HG03442 (cell line): ENCODE data around the gene IGFL1.
"Not testable (repeated sequence)": the region's sequence is repeated elsewhere in the genome, so short reads cannot be mapped to it uniquely, and the experiment has no call there.

Source experiments
- ATAC-seq: cut with Tn5 transposase; IDR thresholded peaks from one replicate; pipeline ENCODE4 v1.9.1; 2021; ENCODE audit warnings: mild to moderate bottlenecking, moderate library complexity; ENCODE audit not compliant: unreplicated experiment

The IGFL1 gene

DNA sequence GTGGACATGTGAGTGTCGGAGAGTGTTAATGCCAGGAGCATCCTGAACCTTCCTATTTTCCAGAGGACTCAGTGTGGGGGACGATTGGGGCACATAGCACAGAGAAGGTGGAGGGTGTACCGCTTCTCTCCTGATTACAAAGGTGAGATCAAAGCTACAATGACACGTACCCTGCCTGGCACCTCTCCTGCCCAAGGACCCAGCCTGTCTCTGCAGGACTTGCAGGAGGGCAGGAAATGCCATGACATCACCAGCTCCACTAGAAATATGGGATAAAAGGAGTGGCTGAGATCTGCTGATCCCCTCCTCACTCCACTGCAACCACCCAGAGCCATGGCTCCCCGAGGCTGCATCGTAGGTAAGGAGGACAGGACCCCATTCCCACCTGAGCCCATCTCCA lies at the start of gene IGFL1:
Gene IGFL1, plus strand, starts transcription at position 301 of the 400 bp plus-strand sequence. Its CDS starts 33 bp downstream, at position 334.
- ATAC-seq = no peak

DNA sequence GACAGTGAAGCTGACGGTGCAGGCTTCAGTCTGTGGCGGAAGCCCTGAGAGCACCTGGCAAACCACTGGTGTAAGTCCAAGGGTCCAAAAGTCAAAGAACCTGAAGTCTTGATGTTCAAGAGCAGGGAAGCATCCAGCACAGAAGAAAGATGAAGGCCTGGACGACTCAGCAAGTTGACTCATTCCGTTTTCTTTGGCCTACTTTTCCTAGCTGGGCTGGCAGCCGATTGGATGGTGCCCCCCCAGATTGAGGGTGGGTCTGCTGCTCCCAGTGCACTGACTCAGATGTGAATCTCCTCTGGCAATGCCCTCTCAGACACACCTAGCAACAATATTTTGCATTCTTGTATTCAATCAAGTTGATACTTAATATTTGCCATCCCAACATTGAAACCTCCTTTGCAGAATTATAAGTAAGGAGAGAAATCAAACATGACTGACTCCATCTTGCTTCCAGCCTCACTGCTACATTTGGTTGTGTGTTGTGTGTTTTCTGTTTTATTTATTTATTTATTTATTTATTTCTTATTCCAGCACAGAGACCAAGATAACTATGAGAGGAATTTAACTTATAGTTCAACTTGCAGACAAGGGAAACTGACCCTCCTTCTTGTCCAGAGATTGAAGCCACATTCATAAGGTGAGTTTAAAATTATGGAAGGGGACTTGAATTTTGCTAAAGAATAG lies 48.7 kb upstream of the IGFL1 start:
- ATAC-seq = no peak

DNA sequence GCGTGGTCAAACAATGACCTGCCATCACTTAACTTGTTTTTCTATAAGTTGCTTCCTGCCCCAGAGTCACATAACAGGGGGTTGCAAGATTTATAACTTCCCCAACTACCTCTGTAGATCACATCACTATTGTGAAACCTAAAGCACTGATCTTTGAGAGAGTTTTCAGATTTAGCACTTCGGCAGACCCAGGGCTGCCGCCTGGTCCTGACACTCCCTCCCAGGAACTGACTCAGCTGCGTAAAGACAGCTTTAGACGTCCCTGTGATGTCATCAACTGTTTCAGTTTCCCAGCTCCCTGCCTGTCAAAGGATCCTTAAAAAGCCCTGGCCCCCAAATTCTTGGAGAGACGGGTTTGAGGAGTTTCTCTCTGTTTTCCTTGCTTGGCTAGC lies 48.2 kb upstream of the IGFL1 start:
- no peak for ATAC-seq

DNA sequence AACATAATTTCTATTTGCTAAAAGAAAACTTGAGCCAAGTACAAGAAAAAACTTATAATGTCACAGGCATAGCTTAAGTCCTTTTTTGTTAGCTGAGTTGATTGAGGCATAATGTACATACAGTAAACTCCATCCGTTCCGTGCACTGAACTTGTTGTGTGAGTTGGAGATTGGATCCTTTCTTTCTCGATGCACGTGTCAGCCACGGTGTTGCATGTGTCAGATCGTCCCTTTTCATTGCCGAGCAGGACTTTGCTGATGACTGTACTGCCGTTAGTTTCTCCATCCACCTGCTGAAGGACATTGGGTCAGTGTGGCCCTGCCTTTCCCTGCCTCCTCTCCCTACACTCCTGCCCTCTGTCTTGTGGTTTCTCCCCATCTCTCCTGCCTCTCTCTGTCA lies 47.1 kb upstream of the IGFL1 start:
- ATAC-seq = no peak

DNA sequence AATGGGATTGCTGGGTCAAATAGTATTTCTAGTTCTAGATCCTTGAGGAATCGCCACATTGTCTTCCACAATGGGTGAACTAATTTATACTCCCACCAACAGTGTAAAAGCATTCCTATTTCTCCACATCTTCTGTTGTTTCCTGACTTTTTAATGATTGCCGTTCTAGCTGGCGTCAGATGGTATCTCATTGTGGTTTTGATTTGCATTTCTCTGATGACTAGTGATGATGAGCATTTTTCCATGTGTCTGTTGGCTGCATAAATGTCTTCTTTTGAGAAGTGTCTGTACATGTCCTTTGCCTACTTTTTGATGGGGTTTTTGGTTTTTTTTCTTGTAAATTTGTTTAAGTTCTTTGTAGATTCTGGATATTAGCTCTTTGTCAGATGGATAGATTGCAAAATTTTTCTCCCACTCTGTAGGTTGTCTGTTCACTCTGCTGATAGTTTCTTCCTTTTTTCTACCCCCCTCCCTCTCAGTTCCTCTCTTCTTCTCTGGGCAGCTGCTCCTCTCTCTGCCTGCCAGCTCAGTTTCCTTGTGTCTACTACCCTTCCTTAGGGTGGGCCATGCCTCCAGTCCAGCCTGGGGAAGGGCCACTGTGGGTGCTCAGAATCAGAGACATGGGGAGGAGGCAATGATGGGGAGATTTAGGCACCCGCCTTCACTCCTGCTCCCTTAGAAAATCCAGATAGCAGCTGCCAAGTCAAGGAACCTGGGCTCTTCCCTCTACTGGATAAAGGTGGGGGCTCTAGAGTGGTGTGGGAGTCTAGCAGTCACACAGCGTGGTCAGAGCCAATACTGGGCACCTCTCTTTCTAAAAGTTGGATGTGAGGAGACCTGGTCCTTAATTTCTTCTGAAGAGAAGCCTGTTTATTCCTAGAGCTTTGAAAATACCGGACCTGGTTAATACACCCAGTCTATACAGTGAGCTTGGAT lies 44.5 kb upstream of the IGFL1 start:
- not testable (repeated sequence) for ATAC-seq

DNA sequence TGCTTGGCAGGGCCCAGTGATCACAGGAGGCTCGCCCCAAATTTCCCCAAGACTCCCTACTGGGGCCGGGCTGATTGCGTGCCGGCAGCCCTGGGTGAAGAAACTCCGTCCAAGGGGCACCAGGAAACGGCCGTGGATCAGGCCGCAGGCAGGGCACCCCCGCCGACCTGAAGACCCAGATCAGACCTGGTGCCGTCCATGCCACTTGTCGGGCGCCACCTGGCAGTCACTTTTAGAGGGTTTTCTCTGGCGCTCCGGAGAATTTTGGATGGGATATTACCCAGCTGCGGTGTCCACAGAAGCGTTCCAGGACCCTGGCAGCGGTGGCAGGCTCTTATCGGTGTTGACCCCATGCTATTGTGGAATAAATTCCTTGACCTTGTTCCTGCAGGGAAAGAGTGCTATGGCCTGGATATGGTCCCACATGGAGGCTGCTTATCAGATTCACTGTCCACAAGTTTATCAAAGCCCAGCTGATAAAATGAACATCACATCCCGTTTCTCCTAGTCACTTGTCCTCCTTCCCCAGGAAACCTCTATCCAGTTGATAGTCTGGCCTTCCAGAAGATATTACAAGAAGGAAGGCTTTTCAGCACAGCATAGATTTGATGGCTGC lies 43.3 kb upstream of the IGFL1 start:
- ATAC-seq = no peak

DNA sequence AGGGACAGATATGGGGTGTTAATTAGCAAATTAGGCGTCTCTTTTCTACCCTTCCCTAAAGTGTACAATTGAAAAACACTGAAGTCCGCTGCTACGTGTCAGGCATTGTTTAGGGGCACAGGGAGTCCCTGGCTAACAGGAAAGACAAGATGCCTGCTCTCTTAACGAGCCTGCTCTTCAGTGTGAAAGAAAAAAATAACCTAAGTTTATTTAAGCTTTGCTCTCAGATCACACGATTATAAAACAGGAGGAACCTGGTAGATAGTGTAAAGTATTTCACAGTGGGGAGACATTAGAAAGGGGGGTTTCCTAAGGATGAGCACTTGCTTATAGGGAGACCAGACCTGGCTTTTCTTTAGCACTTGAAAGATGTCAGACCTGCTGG lies 42.8 kb upstream of the IGFL1 start:
- no peak for ATAC-seq

DNA sequence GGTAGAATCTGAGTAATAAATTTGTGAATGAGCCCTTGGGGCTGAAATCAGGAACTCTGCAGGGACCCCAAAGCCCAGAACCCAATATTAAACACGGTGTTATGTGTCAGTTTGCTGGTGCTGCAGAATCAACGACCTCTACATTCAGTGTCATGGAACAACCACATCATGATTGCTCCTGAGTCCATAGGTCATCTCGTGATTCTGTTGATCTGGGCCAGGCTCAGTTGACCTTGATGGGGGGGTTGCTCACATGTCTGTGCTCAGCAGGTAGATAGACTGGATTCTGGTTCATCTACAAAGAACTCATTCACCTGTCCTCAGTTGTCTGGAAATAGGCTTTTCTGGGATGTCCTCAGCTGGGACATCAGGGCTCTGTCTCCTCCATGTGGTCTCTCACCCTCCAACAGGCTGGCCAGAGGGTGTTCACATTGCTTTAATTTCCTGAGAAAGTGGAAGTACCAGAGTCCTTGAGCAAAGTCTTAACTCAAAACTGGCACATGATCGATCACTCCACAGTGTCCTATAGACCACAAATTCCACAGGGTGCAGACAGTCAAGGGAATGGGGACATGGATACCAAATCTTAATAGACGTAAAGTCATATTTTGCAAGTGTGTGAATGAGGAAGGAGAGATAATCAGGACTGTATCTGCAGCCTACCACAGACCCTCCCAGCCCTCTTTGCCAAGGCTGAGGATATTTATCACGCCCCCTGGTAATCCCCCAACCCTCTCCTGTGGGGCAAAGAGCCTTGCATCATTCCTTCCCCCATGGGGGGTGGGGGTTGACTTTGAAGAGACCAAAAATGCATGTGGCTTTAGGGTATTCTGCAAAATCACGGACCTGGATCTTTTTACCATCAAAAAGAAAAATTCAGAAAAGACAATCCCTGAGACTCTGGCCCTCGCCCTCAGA lies 39.3 kb upstream of the IGFL1 start:
- no peak for ATAC-seq

DNA sequence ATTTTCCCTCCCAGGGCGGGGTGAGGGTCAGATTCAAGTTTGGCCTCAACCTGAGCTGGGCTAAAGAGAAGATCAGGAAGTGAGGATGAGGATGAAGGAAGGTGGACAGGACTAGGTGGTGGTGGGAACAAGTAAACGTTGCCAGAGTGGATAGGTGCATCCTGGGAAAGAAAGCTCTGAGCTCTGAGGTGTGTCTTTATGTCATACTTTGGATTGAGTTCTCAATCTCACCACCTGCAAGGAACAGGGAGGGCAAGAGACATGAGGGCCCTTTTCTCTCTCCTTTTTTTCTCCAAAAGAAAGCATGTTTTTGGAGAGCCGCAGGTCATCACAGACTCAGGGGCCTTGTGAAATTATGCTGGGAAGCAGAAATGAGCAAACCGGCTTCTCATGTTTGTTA lies 38.2 kb upstream of the IGFL1 start:
- ATAC-seq = no peak

DNA sequence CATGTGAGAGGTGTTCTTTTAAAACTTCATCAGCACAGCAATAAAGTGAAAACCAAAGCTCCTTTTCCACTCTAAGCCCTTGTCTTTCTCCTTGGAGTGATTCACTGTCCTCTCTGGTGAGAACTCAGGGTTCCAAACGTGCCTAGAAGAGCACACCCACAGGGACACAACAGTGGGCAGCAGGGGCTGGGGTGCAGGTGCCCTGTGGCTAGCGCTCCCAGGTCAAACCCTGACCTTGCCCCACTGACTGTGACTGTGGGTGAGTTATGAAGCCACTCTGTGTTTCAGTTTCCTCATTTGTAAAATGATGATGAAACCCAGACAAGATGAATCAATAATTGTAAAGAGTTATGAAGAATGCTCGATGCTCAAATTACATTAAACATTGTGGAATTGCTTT lies 37.6 kb upstream of the IGFL1 start:
- ATAC-seq = no peak

DNA sequence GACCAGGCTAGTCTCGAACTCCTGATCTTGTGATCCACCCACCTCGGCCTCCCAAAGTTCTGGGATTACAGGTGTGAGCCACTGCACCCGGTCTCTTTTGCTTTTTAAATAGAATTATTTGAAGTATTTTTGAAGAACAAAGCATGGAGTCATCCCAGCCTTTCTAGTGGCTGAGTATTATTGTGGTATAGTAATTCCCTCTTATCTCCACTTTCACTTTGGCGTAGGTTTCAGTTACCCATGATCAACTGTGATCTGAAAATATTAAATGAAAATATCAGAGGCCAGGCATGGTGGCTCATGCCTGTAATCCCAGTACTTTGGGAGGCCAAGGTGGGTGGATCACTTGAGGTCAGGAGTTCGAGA lies 36.9 kb upstream of the IGFL1 start:
- not testable (repeated sequence) for ATAC-seq

DNA sequence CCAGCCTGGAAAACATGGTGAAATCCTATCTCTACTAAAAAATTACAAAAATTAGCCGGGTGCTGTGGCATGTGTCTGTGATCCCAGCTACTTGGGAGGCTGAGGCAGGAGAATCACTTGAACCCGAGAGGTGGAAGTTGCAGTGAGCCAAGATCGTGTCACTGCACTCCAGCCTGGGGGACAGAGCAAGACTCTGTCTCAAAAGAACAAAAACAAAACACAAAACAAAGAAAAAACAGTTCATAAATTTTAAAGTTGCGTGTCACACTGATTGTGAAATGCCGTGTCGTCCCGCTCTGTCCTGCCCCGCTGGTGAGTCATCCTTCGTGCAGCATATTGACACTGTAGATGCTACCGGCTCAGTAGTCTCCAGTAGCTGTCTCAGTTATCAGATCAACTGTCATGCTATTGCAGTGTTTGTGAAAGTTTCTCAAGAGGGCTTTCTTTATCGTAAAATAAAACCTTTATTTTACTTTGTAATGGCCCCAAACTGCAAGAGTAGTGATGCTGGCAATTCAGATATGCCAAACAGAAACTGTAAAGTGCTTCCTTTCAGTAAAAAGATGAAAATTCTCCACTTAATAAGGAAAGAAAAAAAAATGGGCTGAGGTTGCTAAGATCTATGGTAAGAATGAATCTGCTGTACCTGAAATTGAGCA lies 36.4 kb upstream of the IGFL1 start:
- no peak for ATAC-seq

DNA sequence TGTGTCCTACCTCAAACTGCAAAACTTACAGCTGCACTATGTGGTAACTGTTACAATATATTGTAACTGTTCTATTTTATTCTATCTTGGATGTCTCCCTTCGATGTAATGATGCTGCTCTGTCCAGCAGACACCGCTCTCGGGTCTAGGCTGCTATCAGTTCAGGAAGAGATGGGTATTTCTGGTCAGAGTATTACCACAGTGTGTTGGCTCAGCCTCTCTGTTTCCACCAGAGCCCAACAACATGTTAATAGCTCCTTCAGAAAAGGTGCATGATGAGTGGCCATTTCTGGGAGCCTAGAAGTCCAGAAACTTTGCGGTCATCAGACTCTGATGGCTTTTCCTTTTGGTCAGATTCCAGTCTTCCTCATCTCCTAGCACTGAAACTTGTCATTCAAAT lies 35.9 kb upstream of the IGFL1 start:
- ATAC-seq = no peak

DNA sequence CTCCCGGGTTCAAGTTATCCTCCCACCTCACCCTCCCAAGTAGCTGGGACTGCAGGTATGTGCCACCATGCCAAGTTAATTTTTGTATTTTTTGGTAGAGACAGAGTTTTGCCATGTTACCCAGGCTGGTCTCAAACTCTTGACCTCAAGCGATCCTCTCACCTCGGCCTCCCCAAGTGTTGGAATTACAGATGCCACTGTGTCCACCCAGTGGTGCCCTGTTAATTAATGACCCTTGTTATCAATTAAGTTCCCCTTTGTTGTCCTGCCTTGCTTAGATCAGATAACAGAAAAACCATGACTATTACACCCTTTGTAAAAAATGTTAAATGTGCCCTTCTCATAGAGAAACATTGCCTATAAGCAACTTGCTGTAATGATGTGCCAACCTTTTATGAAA lies 34.4 kb upstream of the IGFL1 start:
- no peak for ATAC-seq

DNA sequence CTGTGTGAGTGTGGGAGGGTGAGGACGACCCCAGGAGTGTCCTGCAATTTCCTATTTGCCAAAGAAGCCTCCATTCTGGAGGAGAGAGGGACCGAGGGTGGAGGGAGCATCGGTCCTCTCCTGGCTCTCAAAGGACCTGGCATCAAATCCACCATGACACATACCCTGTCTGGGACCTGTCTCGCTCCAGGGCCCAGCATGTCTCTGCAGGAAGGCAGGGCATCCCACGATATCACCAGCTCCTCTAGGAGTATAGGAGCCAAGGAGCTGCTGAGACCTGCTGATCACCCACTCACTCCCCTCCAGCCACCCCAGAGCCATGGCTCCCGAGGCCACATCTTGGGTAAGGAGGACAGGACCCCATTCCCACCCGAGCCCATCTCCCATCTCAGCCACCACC lies 33.6 kb upstream of the IGFL1 start:
- ATAC-seq = not testable (repeated sequence)

DNA sequence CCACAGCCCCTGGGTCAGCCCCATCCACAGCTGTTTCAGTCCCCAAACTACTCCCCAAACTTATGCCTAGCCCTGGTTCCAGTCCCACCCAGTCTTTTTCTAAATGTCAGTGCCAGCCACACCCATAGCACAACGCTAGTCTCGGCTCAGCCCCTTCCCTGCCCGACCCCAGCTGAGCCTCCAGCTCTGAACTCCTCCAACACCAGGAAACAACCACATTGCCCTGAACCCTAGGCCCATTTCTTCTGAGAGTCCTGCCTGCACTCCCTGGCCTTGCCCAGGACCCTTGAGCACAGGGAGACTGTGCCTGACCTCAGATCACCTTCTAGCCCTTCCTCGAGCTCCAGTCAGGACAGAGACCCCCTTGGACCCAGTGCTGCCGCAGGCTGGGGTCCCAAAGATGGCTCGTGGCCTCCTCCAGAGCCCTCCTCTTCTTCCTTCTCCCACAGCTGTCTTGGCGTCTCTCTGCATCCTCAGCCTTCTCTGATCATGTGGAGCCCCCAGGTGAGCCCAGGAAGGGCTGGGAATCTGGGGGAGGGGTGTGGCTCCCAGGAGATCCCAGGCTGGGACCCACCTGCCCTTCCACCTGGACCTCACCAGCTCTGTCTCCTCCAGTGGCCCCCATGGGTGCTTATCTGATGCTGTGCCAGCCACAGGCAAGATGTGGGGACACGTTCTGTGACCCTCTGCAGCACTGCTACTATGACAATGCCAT lies 33.0 kb upstream of the IGFL1 start:
- ATAC-seq = no peak

DNA sequence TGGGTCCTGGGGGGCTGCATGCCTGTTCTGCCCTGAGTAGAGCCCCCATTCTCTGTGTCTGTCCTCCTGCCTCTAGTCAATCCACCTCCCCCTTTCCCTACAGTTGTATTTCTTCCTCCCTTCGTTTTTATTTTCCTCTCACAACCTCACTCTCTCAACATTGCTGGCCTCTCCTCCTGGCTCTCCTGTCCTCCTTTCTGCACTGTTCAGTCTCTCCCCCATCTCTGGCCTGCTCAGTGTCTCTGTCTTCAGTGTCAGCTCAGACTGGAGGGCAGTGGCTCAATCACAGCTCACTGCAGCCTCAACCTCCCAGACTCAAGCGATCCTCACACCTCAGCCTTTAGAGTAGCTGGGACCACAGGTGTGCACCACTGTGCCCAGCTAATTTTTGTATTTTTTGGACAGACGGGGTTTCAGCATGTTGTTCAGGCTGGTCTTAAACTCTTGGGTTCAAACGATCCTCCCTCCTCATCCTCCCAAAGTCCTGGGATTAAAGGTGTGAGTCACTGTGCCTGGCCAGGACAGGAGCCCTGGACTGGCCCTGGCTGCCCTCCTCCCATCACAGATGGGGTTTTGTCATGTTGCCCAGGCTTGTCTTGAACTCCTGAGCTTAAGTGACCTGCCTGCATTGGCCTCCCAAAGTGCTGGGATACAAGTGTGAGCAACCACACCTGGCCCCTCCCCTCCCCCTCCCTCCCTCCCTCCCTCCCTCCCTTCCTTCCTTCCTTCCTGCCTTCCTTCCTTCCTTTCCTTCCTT lies 32.0 kb upstream of the IGFL1 start:
- ATAC-seq = no peak

DNA sequence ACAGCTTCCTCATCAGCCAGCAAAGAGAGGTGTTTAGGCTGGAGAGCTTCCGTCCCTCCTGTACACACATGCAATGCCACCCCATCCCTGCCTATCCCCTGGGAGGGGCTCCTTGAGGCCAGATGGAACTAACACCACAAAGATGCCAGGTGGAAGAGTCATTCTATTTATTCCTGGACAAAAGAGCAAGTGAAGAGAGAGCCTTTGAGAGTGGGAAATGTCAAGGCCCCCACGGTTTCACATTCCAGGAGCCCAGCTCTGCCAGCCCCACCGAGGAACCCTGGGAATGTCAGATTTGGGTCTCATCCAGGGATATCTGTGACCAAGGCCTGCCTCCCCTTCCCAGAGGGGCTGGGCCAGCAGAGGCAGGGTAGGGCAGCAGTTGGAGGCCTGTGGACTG lies 30.8 kb upstream of the IGFL1 start:
- no peak for ATAC-seq
